Neural cell (in vitro differentiated cells): ENCODE data around the gene LUC7L3. TPM values are rescaled to one million over a fixed set of nuclear protein-coding genes. Genes with fewer than 3 reads are reported as not detected.

Experiments
- H2AFZ ChIP-seq: fragments of 200-600, 300-800 bp; sonication (generic), shearing (Covaris generic); 2 replicates; pipeline ENCODE4 v1.6.0; 2014; ENCODE audit warnings: low read depth, mild to moderate bottlenecking, antibody characterized with exemption, low read length, moderate library complexity
- H3F3A ChIP-seq: fragments of 200-600 bp; shearing (Covaris generic); 2 replicates; pipeline ENCODE4 v1.6.1; 2016; ENCODE audit warnings: mild to moderate bottlenecking, moderate library complexity, mixed read lengths, antibody characterized with exemption, low read length; ENCODE audit not compliant: insufficient read depth, poor library complexity, severe bottlenecking
- H3K27ac ChIP-seq: fragments of 200-600, 300-800 bp; sonication (generic), shearing (Covaris generic); 2 replicates; pipeline ENCODE4 v1.5.1; 2014; ENCODE audit warnings: mild to moderate bottlenecking, low read length, moderate library complexity
- H3K27me3 ChIP-seq: fragments of 300-800, 200-600 bp; sonication (generic), shearing (Covaris generic); 2 replicates; pipeline ENCODE4 v1.6.0; 2014; ENCODE audit warnings: mild to moderate bottlenecking, low read depth, low read length, moderate library complexity; ENCODE audit not compliant: insufficient read depth
- H3K36me3 ChIP-seq: fragments of 300-800, 200-600 bp; sonication (generic), shearing (Covaris generic); 2 replicates; pipeline ENCODE4 v1.5.1; 2014; ENCODE audit warnings: mild to moderate bottlenecking, antibody characterized with exemption, low read length, moderate library complexity; ENCODE audit not compliant: insufficient read depth
- H3K4me2 ChIP-seq: fragments of 300-800, 200-600 bp; sonication (generic), shearing (Covaris generic); 2 replicates; pipeline ENCODE4 v1.6.0; 2014; ENCODE audit warnings: mild to moderate bottlenecking, low read length
- H3K4me3 ChIP-seq: fragments of 300-800, 200-600 bp; sonication (generic), shearing (Covaris generic); 2 replicates; pipeline ENCODE4 v1.5.1; 2014; ENCODE audit warnings: mild to moderate bottlenecking, low read length, moderate library complexity
- H3K79me2 ChIP-seq: fragments of 200-600 bp; shearing (Covaris generic); replicated peaks from 2 replicates; pipeline ENCODE4 v1.6.0; 2014; ENCODE audit warnings: mild to moderate bottlenecking, low read length, moderate library complexity; ENCODE audit not compliant: insufficient read depth
- H3K9ac ChIP-seq: fragments of 300-800, 200-600 bp; sonication (generic), shearing (Covaris generic); 2 replicates; pipeline ENCODE4 v1.6.1; 2016; ENCODE audit warnings: mild to moderate bottlenecking, low read length, mixed read lengths
- H3K9me2 ChIP-seq: fragments of 200-600 bp; shearing (Covaris generic); 2 replicates; pipeline ENCODE4 v1.6.1; 2016; ENCODE audit warnings: mild to moderate bottlenecking, low read length, mixed read lengths; ENCODE audit not compliant: insufficient read depth
- H3K9me3 ChIP-seq: fragments of 200-600, 300-800 bp; sonication (generic), shearing (Covaris generic); 2 replicates; pipeline ENCODE4 v1.6.1; 2016; ENCODE audit warnings: mild to moderate bottlenecking, mixed run types, low read length, moderate library complexity, mixed read lengths
- H4K20me1 ChIP-seq: fragments of 200-600 bp; shearing (Covaris generic); 2 replicates; pipeline ENCODE4 v1.6.1; 2016; ENCODE audit warnings: mild to moderate bottlenecking, mixed run types; ENCODE audit not compliant: insufficient read depth
- EP300 ChIP-seq: fragments of 450-650 bp; conservative IDR thresholded peaks from 2 replicates; pipeline ENCODE4 v1.6.1; 2014; ENCODE audit warnings: antibody characterized with exemption, mild to moderate bottlenecking, moderate library complexity; ENCODE audit not compliant: poor library complexity, severe bottlenecking
- EZH2 ChIP-seq: fragments of 200-600, 300-800 bp; shearing (Covaris generic), sonication (generic); IDR thresholded peaks from 2 replicates; pipeline ENCODE4 v1.6.1; 2014; ENCODE audit warnings: antibody characterized with exemption, low read length, borderline replicate concordance, mild to moderate bottlenecking; ENCODE audit not compliant: insufficient read depth, poor library complexity, severe bottlenecking
- MXI1 ChIP-seq: fragments of 450-650 bp; conservative IDR thresholded peaks from 2 replicates; pipeline ENCODE4 v1.6.1; 2014; ENCODE audit warnings: antibody characterized with exemption, mild to moderate bottlenecking; ENCODE audit not compliant: poor library complexity, severe bottlenecking
- POLR2AphosphoS5 ChIP-seq: IDR thresholded peaks from 2 replicates; pipeline ENCODE4 v1.6.1; 2012
- RAD21 ChIP-seq: fragments of 450-650 bp; conservative IDR thresholded peaks from 2 replicates; pipeline ENCODE4 v1.6.1; 2014; ENCODE audit warnings: antibody characterized with exemption, mild to moderate bottlenecking, moderate library complexity
- REST ChIP-seq: IDR thresholded peaks from 2 replicates; pipeline ENCODE4 v1.6.1; 2012; ENCODE audit warnings: borderline replicate concordance
- SMC3 ChIP-seq: fragments of 450-650 bp; conservative IDR thresholded peaks from 2 replicates; pipeline ENCODE4 v1.6.1; 2014; ENCODE audit warnings: antibody characterized with exemption, mild to moderate bottlenecking, moderate library complexity; ENCODE audit not compliant: poor library complexity
- TAF1 ChIP-seq: IDR thresholded peaks from 2 replicates; pipeline ENCODE4 v1.6.1; 2012; ENCODE audit warnings: low read depth
- polyA plus RNA-seq: library from polyadenylated mRNA; depleted of rRNA; stranded (reverse); fragments of >200 nt; gene quantifications from 2 replicates; pipeline ENCODE4 v1.2.3, GENCODE V29; 2014
- TF ChIP-seq, protein P1 (sequence below): fragments of 450-650 bp; IDR thresholded peaks from 2 replicates; pipeline ENCODE4 v1.5.1; 2014; ENCODE audit warnings: antibody characterized with exemption, mild to moderate bottlenecking, moderate library complexity; ENCODE audit not compliant: poor library complexity, severe bottlenecking

Gene LUC7L3
- polyA plus RNA-seq, 1 donor from 2014 or later, result 677 TPM

GRCh38 chr17:50739098-50739497 is 19.7 kb downstream of the LUC7L3 start:
- H4K20me1 ChIP-seq, result peaks cover 3% of the 10 kb centered on the region

GRCh38 chr17:50745631-50746030 is 26.2 kb downstream of the LUC7L3 start:
- Histone ChIP-seq H2AFZ (no peak overlapping the region), H3K9ac (no peak overlapping the region), H3F3A (no peaks in the 10 kb centered on the region), H4K20me1 (no peaks in the 10 kb centered on the region), H3K4me3 (no peak overlapping the region), H3K27me3 (no peaks in the 10 kb centered on the region), H3K27ac (no peak overlapping the region), H3K9me2 (no peaks in the 10 kb centered on the region), H3K4me2 (no peak overlapping the region), H3K36me3 (peaks cover 11% of the 10 kb centered on the region), H3K9me3 (no peaks in the 10 kb centered on the region), H3K79me2 (no peaks in the 10 kb centered on the region)
- no peak for TF ChIP-seq EZH2

More at GRCh38 chr17:50739098-50739497, 19.7 kb downstream of the LUC7L3 start:
- peaks cover 54% of the 10 kb centered on the region for H3K79me2 ChIP-seq
- H3K9me3 ChIP-seq, result no peaks in the 10 kb centered on the region
- no peak overlapping the region for H3K4me3 ChIP-seq
- no peaks in the 10 kb centered on the region for H3K27me3 ChIP-seq
- no peak for TF ChIP-seq RAD21
- TF ChIP-seq SMC3, result no peak
- no peak overlapping the region for H3K27ac ChIP-seq
- H3K9me2 ChIP-seq, result no peaks in the 10 kb centered on the region
- peaks cover 10% of the 10 kb centered on the region for H3K36me3 ChIP-seq
- H3F3A ChIP-seq, result no peaks in the 10 kb centered on the region
- H3K9ac ChIP-seq, result no peak overlapping the region
- H3K4me2 ChIP-seq, result no peak overlapping the region
- no peak overlapping the region for H2AFZ ChIP-seq

GRCh38 chr17:50749245-50749644 is 29.8 kb downstream of the LUC7L3 start:
- Histone ChIP-seq H3K27me3 (no peaks in the 10 kb centered on the region), H3K9ac (no peak overlapping the region), H3F3A (no peaks in the 10 kb centered on the region), H3K79me2 (no peaks in the 10 kb centered on the region), H3K36me3 (peaks cover 11% of the 10 kb centered on the region), H3K27ac (no peak overlapping the region), H3K4me2 (no peak overlapping the region), H3K9me3 (no peaks in the 10 kb centered on the region), H3K9me2 (no peaks in the 10 kb centered on the region), H3K4me3 (no peak overlapping the region), H2AFZ (no peak overlapping the region), H4K20me1 (no peaks in the 10 kb centered on the region)
- TF ChIP-seq POLR2AphosphoS5 (no peak), EZH2 (no peak), TAF1 (no peak), RAD21 (no peak), MXI1 (no peak), EP300 (no peak), REST (no peak), SMC3 (no peak)
- TF ChIP-seq, protein P1, sequence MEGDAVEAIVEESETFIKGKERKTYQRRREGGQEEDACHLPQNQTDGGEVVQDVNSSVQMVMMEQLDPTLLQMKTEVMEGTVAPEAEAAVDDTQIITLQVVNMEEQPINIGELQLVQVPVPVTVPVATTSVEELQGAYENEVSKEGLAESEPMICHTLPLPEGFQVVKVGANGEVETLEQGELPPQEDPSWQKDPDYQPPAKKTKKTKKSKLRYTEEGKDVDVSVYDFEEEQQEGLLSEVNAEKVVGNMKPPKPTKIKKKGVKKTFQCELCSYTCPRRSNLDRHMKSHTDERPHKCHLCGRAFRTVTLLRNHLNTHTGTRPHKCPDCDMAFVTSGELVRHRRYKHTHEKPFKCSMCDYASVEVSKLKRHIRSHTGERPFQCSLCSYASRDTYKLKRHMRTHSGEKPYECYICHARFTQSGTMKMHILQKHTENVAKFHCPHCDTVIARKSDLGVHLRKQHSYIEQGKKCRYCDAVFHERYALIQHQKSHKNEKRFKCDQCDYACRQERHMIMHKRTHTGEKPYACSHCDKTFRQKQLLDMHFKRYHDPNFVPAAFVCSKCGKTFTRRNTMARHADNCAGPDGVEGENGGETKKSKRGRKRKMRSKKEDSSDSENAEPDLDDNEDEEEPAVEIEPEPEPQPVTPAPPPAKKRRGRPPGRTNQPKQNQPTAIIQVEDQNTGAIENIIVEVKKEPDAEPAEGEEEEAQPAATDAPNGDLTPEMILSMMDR, result no peak
